ENCODE measurements around the gene WDR7. TPM values are rescaled to one million over a fixed set of nuclear protein-coding genes. Genes with fewer than 3 reads are reported as not detected.
A peak's percentile ranks its signal among the peaks of the same experiment; 100 is the strongest.

Gene WDR7
- total and polyA plus RNA-seq, 10 of the 15 experiments (the other 5 are each of a cell fraction or from before 2014, with no cell fraction given) = 2.8 to 16.5 (median 11.7) TPM

- TF ChIP-seq RAD51 (IDR thresholded peaks at IDR 0.05) (no peak), ATF7 (IDR thresholded peaks at IDR 0.05; ENCODE audit: low read depth) (no peak; the same call in 1 of the 2 replicates), IKZF1 (conservative IDR thresholded peaks at IDR 0.05) (peak; percentile 48; the same call in 1 of the 2 replicates), CHD1 (IDR thresholded peaks at IDR 0.05; ENCODE audit: low read depth, low read length) (no peak), SREBF1 (IDR thresholded peaks at IDR 0.05; ENCODE audit: low read length) (no peak), ATF2 (IDR thresholded peaks at IDR 0.05; ENCODE audit: low read length) (no peak), TBL1XR1 (IDR thresholded peaks at IDR 0.05; ENCODE audit: low read depth, low read length) (no peak), SMAD5 (IDR thresholded peaks at IDR 0.05; ENCODE audit: low read depth) (no peak), CUX1 (IDR thresholded peaks at IDR 0.05; ENCODE audit: insufficient replicate concordance, low read depth, low read length) (peak; percentile 57), YY1 (IDR thresholded peaks at IDR 0.05; ENCODE audit: low read depth, low read length) (no peak), SRF (IDR thresholded peaks at IDR 0.05; ENCODE audit: low read depth in 2 of 2, low read length in 2 of 2) (no peak), BCL11A (IDR thresholded peaks at IDR 0.05; ENCODE audit: low read depth, low read length) (0 out of 2 replicates have a peak, but pooled peaks have one; percentile 36), ZNF207 (IDR thresholded peaks at IDR 0.05; ENCODE audit: borderline replicate concordance) (no peak), TARDBP (IDR thresholded peaks at IDR 0.05; ENCODE audit: borderline replicate concordance) (no peak), RELB (IDR thresholded peaks at IDR 0.05; ENCODE audit: low read depth) (peak; percentile 69; the same call in 1 of the 2 replicates), RFX5 (IDR thresholded peaks at IDR 0.05; ENCODE audit: low read depth, low read length) (no peak), ZNF687 (IDR thresholded peaks at IDR 0.05) (peak; percentile 49; the same call in 1 of the 2 replicates), ATF3 (IDR thresholded peaks at IDR 0.05; ENCODE audit: borderline replicate concordance, extremely low read depth, low read depth, low read length) (no peak), POLR2AphosphoS2 (IDR thresholded peaks at IDR 0.05; ENCODE audit: low read depth, low read length) (no peak), JUNB (IDR thresholded peaks at IDR 0.05) (no peak)
Measured at GRCh38 chr18:57051657-57052044, 400.5 kb downstream of the WDR7 start (continued).
